Cerebellar nuclear complex (tissue), 1 donor: ENCODE results near the gene GCDH.
"Not testable (repeated sequence)": the region's sequence is repeated elsewhere in the genome, so short reads cannot be mapped to it uniquely, and the experiment has no call there.

Source experiments
- DNase-seq, 2 experiments: peaks; one replicate each; lab custom pipeline; 2025; lab: John Stamatoyannopoulos, UW

Gene GCDH

GRCh38 chr19:12872941-12873890 lies 17.7 kb upstream of the GCDH start:
- no peak for DNase-seq

- DNase-seq: no peak
Observed at GRCh38 chr19:12873891-12874745, 16.8 kb upstream of the GCDH start.

GRCh38 chr19:12875086-12875485 lies 15.9 kb upstream of the GCDH start:
- DNase-seq: no peak

DNA sequence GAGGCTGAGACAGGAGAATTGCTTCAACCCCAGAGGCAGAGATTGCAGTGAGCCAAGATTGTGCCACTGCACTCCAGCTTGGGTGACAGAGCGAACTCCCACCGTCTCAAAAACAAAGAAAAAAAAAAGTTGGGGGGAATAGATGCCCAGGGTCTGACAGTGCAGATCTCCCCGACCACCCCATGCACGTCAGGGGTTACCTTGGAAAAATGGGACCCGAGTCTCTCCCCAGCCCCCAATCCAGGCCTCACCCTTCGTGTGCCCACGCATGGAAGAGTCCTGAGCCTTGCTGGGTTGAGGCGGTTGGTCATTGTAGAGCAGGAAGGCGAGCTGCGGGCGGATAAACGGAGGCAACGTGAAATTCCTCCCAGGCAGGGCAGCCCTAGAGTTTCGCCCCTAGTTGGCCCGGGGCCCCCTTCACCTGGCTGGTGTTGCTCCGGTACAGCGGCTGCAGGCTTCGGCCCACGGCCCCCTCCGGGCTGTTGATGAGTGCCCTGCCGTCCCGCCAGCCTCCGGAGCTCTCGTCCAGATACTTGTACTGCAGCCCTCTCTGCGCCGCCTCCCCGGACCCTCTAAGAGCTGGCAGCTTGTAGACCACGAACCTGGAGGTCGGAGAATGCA lies 10.3 kb upstream of the GCDH start:
- peak in 1 of 2 experiments; percentile 28 for DNase-seq

GRCh38 chr19:12881172-12881808 lies 9.7 kb upstream of the GCDH start, which contains the start of gene DNASE2:
DNASE2 (minus strand) TSS chr19:12881449; CDS start chr19:12881375, 74 bp downstream.
- peak; percentile 45 to 65 for DNase-seq

GRCh38 chr19:12882589-12882988 lies 8.4 kb upstream of the GCDH start:
- no peak for DNase-seq

- no peak for DNase-seq
Observed at GRCh38 chr19:12884202-12884601, 6.8 kb upstream of the GCDH start.

DNA sequence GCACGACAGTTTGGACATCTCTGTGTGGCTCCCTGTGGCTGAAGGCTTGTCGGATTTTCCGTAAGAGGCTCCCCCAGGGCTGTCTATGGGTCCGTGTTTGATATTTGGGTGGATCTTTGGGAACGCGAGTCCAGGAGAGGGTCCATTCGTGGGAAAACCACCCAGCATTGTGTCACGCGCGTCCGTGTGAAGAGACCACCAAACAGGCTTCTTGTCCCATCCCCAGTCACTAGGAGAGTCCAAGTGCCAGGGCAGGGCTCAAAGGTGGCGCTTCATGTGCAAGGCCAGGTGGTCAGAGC lies 6.4 kb upstream of the GCDH start:
- DNase-seq: no peak

- no peak for DNase-seq
Observed at GRCh38 chr19:12884926-12885748, 5.8 kb upstream of the GCDH start.

- DNase-seq: no peak
Observed at GRCh38 chr19:12885749-12886650, 5.0 kb upstream of the GCDH start.

DNA sequence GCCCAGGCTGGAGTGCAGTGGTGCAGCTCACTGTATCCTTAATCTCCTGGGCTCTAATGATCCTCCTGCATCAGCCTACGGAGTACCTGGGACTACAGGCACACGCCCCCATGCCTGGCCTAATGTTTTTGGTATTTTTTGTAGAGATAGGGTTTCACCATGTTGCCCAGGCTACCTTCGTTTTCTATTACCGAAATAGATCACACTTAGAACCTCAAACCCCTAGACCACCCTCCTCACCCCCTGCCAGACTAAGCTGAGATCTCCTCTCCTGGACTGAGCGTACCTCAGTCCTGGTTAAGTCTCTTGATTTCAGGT lies 4.3 kb upstream of the GCDH start:
- DNase-seq: no peak

GRCh38 chr19:12886969-12887747 lies 3.8 kb upstream of the GCDH start, which contains the start of gene KLF1:
KLF1 (minus strand) TSS chr19:12887201; CDS start chr19:12887140, 61 bp downstream.
- no peak for DNase-seq

DNA sequence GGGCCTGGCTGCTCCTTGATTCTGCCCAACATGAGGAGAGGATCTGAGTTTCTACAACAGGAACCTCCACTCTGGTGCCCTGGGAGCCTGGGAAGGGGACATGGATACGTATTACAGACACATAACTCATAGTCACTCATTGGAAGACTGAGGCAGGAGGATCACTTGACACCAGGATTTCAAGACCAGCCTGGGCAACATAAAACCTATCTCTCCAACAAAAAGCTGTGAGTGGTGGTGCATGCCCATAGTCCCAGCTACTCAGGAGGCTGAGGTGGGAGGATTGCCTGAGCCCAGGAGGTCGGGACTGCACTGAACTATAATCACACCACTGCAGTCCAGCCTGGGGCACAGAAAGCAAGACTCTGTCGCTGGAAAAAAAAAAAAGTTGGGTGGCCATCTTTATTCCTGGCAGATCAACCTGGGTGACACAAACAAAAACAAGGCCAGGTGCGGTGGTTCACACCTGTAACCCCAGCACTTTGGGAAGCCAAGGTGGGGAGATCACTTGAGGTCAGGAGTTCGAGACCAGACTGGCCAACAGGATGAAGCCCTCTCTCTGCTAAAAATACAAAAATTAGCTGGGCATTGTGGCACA lies 2.9 kb upstream of the GCDH start:
- DNase-seq: no peak

DNA sequence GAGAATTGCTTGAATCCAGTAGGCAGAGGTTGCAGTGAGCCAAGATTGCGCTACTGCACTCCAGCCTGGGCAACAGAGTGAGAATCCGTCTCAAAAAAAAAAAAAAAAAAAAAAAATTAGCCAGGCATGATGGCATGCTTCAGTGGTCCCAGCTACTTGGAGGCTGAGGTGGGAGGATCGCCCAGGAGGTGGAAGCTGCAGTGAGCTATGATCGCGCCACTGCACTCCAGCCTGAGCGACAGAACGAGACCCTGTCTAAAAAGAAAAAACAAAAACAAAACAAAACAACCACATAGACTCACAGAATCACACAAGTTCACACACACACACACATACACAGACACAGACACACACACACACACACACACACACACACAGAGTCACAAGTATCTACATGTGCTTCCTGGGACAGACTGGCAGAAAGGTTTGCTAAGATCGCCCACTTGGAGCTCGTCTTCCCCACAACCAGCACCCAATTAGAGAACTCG lies 617 bp upstream of the GCDH start:
- DNase-seq: not testable (repeated sequence)

- no peak for DNase-seq
Observed at GRCh38 chr19:12891553-12892021, 627 bp downstream of the GCDH start.

DNA sequence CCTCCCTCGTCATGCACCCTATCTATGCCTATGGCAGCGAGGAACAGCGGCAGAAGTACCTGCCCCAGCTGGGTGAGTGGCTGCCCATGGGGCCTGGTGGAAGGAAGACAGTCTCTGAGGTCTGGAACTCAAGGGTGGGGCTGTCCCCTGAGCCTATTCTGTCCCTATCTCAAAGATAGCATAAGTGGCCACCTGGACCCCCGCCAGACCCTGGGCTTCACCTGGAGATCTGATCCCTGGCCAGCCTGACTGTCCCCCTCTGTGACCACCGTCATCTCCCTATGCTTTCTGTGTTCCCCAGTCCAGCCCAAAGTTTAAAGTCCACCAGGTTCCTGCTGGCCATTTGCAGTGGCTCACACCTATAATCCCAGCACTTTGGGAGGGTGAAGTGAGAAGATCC lies 2.6 kb downstream of the GCDH start:
- DNase-seq: no peak

DNA sequence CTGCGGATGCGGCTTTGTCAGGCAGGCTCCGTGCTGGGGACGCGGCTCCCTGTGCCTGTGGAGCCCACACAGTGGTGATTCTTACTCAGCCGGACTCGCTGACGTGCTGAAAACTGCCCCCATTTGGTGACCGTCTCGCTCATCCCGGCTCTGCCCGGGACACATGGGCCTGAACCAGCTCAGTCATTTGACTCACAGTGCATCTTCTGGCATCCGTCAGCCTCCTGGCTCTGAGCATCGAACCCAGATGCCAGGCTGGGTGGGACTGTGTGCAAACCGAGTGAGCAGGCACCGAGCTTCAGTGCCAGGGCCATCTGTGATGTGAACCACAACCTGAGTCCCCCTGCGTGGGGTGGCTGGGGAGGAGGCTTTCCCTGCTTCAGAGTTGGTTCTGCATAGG lies 5.5 kb downstream of the GCDH start:
- DNase-seq: peak in 1 of 2 experiments; percentile 36

DNA sequence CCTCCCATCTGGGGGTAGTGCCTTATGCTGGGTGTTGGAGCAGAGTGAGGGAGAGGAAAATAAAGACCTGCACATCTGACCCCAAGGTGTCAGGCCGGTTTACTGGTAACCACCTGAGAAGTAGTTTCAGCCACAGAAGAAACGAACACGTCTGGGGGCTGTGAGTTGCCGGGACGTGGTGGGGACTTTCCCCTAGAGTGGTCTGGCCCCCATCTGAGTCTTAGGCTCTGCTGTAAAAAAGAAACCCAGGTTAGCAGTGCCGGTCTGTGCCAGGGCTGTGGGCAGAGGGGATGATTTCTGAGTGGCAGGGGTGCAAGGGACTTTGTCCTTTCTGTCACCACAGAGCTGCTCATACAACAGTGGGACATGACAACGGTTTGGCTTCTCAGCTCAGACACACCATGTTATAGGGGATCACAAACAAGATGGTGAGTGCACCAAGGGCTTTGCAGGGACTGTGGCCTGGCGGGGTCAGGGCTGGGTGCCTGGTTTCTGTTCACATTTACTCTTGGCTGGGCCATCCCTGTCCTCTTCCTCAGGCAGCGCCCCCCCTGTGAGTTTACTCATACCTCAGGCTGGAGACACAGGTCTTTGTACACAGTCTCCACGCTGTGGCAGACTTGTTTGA lies 9.0 kb downstream of the GCDH start:
- DNase-seq: no peak
